Activated CD4-positive, CD25-positive, alpha-beta regulatory T cell treated with anti-CD3 and anti-CD28 coated beads, Interleukin-2, amount 50 U/mL, for 24 hours (primary cell): Measurements from ENCODE around the gene PYDC1.
A peak's percentile ranks its signal among the peaks of the same experiment; 100 is the strongest.
"Not testable (repeated sequence)": the region's sequence is repeated elsewhere in the genome, so short reads cannot be mapped to it uniquely, and the experiment has no call there.

Experiments
- ATAC-seq, 2 donors: fragments of 150-1000 bp; cut with Tn5 transposase; one replicate each; pipeline ENCODE4 v1.10.0; 2021; ENCODE audit warnings: mild to moderate bottlenecking in 1 of 2, moderate library complexity in 1 of 2

The PYDC1 gene

DNA sequence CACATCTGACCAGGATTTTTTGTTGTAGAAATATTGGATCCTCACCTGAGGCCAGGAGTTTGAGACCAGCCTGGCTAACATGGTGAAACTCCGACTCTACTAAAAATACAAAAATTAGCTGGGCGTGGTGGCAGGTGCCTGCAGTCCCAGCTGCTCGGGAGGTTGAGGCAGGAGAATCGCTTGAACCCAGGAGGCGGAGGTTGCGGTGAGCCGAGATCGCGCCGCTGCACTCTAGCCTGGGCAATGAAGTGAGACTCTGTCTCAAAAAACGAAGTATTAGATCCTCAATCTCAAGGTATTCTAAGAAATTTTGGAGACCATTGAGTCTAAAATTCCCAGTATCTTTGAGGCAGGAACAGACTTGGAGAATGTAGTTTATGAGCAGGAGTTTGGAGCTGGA is 21.1 kb downstream of the PYDC1 start:
- not testable (repeated sequence) for ATAC-seq

DNA sequence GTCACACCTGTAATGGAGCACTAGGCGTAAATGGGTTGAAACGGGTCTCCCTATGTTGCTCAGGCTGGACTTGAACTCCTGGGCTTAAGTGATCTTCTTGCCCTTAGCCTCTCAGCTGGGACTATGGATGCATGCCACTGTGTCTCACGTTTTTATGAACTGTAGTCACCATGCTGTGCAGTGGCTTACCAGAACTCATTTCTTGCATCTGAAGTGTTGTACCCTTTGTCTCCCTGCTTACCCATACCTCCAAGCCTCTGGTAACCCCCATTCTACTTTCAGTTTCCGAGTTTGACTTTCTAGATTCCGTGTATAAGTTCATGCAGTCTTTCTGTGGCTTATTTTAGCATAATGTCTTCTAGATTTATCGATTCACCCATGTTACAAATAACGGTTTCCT is 22.0 kb downstream of the PYDC1 start:
- peak; percentile 51 to 66 for ATAC-seq

DNA sequence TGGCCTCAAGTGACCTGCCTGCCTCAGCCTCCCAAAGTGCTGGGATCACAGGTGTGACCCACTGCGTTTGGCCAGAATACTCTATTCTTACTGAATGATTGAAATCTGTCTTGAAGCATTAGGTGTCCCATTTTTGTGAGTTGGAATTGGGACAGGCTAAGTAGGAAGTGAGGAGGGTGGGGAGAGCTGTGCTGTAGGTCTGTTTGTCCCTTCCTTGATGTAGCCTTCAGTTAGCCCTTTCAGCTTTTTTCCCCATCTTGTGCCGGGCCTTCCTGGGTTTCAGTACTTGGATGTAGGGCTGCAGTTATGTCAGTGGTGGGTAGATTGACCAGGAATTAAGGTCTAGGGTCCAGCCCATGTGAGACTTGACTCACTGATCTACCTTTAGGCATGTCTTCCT is 23.1 kb downstream of the PYDC1 start:
- ATAC-seq, result no peak

DNA sequence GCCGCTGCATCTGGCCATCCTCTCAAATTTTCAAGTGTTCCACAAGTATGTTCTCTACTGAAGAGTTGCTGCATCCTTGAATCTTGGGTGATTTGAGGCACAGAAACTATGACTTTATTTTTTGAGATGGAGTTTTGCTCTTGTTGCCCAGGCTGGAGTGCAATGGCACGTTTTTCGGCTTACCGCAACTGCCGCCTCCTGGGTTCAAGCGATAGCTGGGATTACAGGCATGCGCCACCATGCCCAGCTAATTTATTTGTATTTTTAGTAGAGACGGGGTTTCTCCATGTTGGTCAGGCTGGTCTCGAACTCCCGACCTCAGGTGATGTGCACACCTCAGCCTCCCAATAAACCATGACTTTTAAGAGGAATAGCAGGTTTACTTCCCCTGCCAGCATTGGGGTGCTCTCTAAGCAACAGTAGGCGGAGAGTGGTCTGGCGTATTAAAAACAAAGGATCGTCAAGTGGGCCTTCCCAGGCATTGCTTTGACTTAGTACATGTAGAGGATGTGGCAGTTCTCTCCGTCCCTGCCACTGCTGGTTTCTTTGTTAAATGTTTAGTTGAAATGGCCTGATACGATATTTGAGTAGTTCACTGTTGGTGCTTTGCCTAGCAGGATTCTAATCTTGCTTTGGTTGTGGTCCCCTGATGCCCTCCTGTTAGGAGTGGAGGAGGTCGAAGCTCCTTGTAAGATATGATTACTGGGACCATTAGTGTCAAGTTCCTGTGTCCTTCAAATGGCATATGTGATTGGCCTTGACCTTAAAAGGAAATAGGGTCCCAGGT is 23.9 kb downstream of the PYDC1 start:
- ATAC-seq, result no peak

DNA sequence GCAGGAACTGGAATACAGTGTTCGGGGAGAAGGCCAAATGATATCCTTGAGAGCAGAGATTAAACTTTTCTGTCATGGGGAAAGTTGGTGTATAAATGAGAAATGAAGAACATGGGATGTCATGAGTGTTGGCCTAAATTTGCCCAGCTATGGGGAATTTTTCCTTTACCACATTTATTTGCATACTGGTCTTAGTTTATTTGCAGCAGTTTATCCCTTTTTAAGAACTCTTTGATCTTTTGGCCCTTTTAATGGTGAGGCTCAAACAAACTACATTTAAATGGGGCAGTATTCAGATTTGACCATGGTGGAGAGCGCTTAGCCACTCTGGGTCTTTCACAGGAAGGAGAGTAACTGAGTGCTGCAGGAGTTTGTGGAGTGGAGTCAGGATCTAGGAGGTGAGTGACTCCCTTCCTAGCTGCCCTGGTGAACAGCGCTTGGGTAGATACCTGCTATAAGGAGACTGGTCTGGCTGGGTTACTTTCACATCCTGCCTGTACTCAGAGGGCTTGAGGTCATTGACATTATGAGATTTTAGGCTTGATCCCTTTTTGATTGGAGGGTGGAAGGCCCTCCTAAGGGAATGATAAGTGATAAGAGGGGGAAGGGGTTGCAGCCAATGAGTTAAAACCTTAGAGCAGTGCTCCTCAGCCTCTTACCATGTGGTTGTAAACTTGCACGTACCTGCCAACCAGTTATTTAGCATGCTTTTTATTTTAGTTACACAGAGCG is 25.1 kb downstream of the PYDC1 start:
- ATAC-seq, result no peak

DNA sequence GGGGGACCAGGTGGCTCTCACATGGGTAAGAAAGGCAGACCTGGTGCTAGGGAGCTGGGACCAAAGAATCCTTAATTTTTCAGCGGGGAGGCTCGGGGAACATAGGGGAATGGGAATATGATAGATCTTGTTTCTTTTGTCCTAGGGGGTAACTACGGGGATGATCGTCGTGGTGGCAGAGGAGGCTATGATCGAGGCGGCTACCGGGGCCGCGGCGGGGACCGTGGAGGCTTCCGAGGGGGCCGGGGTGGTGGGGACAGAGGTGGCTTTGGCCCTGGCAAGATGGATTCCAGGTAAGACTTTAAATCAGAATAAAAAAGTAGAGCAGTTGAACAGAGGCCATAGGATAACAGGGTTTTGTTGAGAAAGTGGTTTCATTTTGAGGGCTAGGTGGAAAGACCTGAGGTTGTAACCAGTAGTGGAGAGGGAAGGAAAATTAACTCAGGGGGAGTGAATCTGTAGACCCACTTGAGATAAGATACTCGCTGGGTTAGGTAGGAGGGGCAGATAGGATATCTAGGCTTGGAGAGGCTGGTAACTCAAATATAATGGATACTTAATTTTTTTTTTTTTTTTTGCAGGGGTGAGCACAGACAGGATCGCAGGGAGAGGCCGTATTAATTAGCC is 26.0 kb downstream of the PYDC1 start:
- no peak for ATAC-seq

DNA sequence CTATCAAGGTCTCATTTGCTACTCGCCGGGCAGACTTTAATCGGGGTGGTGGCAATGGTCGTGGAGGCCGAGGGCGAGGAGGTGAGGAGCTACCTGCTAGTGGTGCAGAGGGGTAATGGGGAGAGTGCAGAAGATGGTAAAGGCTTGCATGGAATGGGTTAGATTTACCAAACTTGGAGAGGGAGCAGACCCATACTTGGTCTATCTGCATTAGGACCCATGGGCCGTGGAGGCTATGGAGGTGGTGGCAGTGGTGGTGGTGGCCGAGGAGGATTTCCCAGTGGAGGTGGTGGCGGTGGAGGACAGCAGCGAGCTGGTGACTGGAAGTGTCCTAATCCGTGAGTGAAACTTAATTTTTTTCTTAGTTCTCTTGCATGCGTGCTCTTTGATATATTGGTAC is 26.9 kb downstream of the PYDC1 start:
- ATAC-seq, result no peak

DNA sequence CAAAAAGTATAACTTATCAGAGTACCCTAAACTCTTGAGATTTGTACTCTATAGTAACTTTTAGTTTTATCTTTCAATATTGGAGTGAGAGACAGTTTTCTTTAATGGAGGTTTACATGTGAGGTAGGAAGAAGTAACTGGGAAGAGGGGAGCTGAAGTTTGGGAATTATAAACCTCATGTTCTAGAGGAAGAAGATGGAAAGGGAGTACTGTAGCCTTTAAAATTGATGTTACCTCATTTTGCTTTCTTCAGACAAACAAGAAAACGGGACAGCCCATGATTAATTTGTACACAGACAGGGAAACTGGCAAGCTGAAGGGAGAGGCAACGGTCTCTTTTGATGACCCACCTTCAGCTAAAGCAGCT is 27.5 kb downstream of the PYDC1 start:
- ATAC-seq, result no peak

DNA sequence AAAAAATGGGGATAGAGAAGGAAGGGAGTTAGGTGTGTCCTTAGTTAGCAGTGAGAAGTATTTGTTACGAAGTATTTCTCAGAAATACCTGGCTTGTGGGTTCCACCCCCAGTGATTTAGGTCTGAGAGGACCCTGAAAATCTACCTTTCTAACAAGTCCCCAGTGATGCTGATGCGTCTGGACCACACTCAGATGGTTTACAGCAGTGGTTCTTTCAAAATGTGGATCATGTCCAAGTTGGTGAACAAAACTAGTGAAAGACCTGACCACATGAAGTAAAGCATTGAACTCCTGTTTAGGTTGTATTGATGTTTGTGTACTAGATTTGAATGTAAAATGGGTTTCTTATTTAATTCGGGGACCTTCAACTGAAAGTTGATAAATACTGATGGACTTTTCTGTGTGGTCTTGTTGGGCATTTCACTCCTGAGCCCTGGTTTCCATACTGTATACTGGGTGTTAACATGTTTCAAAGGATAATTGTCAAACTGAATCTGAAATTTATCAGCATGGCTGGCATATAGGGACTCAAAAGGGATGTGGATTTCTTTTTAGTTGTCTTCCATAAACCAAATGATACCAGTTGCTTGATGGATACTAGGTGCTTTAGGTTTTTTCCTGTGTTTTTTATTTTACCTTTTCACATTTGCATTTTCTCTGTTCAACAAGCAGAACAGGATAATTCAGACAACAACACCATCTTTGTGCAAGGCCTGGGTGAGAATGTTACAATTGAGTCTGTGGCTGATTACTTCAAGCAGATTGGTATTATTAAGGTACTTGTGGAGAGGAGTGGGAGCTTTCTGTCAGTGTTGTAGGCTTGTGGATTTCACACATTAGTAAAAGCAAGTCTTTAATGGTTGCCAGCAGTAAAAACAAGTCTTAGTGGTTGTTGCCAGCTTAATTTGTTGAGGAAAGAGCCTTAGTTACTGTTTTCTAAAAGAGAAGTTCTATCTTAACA is 28.2 kb downstream of the PYDC1 start:
- no peak for ATAC-seq

DNA sequence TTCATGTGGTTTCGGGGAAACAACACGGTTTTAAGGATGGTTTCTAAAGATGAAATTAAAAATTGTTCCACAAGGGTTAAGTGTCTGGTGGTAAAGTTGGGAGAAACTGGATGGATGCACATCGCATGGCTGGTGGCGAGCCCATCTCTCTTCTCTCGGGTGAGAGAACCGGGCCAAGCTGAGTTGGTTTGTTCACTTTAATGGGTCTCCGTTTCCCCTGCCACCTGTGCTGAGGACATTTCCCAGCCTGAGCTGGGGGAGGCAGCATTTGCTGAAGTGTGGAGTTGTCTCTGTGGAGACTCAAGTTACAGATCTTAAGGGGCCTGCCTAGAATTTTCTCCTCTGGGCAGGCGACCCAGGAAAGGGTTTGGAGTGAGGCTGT is 29.1 kb downstream of the PYDC1 start:
- ATAC-seq, result no peak

DNA sequence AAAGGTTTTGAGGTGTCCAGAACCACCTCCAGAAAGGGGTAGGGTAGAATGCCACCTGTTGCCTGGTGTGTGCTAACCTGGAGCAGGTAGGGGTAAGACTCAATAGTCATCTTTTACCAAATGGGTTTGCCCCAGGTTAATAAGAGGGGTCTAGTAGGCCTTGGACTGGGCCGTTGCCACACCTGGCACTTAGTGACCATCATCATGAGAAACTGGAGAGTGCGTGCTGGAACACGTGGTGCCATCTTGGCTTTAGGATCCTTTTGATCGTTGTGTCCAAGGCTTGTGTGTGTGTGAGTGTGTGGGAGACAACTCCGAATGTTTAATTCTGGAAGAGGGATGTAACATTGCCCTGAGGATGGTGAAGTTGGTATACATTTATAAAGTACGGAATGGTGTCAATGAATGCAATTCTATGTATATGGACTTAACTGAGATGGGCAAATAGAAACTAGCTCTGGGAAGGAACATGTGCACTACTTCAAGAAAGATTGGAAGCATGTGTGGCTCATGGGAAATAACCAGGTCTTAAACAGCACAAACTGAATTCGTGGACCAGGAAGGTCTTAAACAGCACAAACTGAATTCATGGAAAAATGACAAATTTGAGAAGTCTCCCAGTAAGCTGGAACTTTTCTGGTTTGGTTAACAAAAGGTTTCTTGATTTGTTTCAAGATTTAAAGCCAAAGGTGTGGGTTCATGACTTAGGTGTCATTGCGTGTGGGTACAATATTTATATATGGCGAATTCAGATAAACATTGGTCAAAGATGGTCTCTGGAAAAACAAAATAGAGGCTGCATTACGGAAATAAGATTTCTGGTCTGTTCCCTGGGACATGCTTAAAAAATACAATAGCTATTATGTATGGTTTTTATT is 29.8 kb downstream of the PYDC1 start:
- ATAC-seq, result peak in 1 of 2 donors; percentile 15

DNA sequence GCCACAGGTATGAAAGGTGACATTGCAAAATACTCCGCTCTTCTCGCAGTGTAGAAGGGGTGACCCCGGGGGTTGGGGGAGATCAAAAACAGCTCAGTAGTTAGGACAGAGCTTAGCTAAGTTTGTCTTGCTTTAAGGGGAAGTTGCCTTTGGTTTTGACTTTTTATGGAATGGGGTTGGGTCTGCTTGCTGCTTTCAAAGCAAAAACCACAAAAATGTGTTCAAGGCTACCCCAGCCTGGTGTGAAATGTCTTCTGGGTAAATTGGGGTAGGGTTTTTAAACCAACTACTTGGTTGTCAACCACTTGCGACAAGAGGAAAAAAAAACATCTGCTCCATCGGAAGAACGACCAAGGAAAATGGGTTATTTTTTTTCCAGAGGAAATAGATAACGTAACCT is 30.8 kb downstream of the PYDC1 start:
- no peak for ATAC-seq

DNA sequence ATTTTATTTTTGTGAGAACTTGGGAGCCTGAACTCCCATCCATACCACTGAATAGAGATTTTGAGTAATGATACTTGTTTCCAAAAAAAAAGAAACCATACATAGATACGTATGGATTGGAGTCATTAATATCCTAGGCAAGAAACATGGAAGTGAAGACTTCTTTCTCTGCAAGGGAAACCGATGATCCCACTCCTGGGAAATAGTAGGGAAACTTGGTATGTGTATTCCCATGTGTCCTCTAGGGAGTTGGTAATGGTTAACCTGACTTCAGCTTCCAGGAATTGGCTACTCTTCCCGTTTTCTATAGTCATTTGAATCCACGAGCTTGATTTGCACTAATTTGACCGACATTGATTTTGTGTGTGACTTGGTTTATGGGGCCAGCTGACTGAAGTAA is 31.6 kb downstream of the PYDC1 start:
- ATAC-seq, result no peak

DNA sequence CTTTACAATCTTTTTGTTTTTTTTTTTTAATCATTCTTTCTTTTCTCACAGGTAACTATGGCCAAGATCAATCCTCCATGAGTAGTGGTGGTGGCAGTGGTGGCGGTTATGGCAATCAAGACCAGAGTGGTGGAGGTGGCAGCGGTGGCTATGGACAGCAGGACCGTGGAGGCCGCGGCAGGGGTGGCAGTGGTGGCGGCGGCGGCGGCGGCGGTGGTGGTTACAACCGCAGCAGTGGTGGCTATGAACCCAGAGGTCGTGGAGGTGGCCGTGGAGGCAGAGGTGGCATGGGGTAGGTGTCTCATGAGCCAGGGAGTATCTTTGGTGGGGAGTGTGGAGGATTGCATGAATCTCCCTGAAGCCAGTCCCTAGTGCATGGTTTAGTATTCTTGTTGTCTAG is 32.0 kb downstream of the PYDC1 start:
- no peak for ATAC-seq

DNA sequence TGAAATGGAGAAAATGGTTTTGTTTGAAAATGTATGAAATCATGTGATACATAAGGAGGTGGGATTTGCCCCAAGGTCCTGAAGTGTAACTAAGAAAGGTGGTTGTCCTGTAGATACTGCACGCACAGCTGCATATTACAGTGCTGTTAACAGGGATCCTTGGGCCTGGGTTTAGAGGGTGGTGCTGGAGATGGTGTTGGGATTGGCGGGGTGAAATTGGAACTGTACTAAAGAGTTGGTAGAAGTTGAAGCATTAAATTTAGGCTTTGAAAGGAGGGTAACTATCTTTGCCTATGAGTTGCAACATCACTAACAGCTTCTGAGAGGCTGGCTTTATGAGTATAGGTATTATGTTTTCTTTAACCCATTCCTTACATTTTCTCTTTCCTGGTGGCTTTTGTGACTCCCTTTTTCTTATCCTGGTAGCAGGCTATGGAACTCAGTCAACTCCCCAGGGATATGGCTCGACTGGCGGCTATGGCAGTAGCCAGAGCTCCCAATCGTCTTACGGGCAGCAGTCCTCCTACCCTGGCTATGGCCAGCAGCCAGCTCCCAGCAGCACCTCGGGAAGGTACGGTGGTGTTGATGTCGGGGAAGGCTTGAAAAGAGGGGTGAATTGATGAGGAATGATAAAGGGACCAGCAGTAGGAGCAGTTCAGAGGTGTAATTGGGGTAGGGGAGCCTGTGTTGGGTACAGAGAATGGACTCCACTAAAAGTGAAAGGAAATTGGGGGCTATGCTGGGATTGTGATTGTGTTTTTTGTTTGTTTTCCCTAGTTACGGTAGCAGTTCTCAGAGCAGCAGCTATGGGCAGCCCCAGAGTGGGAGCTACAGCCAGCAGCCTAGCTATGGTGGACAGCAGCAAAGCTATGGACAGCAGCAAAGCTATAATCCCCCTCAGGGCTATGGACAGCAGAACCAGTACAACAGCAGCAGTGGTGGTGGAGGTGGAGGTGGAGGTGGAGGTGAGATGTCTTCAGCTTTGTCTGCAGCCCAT is 33.2 kb downstream of the PYDC1 start:
- no peak for ATAC-seq

DNA sequence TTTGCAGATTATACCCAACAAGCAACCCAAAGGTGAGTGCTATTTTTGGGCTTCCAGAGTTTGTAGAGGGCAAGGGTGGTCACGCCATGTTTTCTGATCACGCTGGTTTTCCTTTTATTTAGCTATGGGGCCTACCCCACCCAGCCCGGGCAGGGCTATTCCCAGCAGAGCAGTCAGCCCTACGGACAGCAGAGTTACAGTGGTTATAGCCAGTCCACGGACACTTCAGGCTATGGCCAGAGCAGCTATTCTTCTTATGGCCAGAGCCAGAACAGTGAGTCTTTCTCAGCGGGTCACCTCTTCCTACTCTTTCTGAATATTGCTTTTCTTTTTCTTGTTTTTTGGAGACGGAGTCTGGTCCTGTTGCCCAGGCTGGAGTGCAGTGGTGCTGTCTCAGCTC is 34.5 kb downstream of the PYDC1 start:
- ATAC-seq, result no peak

DNA sequence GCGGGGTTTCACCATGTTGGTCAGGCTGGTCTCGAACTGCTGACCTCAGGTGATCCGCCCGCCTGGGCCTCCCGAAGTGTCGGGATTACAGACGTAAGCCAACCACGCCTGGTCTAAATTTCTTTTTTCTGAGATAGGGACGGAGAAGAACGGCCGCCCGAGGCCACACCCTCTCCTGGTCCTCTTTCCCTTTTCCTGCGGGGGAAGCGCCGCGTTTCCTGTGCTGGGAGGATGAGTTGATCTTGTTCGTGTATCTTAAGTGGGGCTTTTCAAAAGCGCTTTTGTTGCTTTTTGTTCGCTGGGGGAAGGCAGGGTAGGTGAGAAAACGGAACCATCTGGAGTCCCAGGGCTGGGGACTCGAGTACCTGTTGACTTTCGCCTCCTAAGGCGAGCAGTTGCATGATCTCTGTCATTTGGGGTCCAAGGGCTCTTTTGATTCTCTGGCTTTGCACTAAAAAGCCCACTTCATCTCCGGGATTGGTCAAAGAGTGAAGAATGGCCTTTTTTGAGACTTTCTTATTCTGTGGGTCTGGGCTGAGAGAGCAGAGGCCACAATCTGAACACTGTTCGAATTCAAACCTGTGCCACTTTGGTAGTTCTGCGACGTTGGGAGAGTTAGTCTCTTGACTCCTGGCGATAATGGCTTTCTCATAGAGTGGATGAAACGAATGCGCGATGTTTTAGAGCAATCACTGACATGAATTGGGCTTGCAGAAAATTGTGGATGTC is 35.7 kb downstream of the PYDC1 start:
- no peak for ATAC-seq

DNA sequence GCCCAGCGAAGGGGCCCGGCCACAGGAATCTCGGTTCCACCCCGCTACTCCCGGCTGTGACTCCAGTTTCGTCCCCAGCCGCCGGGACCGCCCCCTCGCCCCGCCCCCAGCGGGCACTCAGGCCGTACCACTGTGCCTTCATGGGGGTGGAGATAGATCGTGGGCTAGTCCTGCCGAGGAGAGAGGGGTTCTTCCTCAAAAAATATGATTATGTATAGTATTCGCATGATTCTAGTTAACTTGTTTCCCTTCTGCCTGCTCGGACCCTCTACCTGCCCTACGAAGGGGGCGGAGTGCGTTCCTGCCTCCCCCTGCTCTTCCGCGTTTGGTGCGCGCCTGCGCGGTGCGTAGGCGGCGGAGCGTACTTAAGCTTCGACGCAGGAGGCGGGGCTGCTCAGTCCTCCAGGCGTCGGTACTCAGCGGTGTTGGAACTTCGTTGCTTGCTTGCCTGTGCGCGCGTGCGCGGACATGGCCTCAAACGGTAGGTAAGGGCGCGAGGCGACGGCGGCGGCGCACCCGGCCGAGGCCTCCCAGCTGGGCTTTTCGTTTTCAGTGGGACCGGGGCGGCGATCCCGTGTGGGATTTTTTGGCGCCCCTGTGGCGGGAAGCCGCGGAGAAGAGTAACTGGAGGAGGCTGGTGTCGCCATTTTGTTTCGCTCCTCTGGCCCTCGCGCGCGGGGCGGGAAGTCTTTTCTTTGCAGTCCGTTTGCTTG is 37.0 kb downstream of the PYDC1 start, which contains the start of gene FUS:
TSS of gene FUS (plus strand) at position 393 of the 713 bp plus-strand sequence. CDS start at position 469, 76 bp downstream.
- ATAC-seq, result peak; percentile 56

DNA sequence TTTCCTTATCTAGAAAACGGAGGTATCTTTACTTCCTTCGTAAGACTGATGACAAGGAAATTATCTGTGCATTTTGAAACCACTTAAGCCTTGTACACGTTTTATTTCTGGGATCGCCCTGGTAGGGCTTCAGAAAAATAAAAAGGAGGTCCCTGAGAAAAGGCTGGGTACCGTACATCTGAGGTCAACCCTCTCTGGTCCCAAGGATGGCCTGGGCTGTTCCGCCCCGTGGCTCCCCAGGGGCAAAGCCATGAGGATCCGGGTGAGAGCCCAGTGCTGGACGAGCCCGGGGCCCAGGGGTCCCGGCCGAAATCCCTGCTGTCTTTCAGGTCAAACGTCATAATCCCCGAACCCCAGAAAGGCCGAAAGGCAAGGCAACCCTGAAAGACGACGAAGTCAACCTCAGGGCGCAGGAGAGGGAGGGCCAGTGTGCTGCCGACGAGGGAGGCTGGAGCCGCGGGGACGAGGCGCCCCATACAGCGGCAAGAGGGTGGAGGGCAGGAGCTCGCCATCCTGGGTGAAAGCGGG is 37.7 kb downstream of the PYDC1 start:
- no peak for ATAC-seq
